Eye (tissue), 1 donor: ENCODE data around the gene SSH2.
"Not testable (repeated sequence)": the region's sequence is repeated elsewhere in the genome, so short reads cannot be mapped to it uniquely, and the experiment has no call there.

Experiments used
- DNase-seq: peaks from one replicate; pipeline ENCODE4 v3.0.0-alpha.2; 2015

The SSH2 gene

GRCh38 chr17:29652976-29653375 is 277.1 kb downstream of the SSH2 start:
- no peak for DNase-seq

DNA sequence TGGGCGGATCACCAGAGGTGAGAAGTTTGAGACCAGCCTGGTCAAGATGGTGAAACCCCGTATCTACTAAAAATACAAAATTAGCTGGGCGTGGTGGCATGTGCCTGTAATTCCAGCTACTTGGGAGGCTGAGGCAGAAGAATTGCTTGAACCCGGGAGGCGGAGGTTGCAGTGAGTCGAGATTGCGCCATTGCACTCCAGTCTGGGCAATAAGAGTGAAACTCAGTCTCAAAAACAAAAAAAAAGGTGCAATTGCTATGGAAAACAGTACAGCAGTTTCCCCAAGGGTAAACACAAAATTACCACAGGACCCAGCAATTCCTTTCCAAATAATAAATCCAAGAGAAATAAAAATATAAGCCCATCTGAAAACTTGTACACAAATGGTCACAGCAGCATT is 278.1 kb downstream of the SSH2 start:
- not testable (repeated sequence) for DNase-seq

DNA sequence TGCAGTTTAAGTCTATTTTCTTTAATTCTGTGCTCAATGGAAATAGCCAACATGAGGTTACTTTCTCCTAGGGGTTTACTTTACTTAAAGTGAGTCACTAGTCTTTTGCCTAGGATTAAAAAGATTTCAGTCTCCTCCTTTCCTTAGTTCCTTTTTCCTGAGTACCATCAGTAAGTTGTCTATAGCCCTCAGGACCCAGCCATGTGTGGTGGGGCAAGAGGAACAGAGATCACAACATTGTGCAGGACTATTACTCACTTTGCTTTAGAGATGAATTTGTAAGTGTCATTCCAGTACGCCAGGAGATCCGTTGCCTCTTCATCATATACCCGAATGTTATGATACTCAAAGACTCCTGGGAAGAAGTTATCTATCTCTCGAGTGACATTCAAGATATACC is 279.6 kb downstream of the SSH2 start:
- DNase-seq = no peak

DNA sequence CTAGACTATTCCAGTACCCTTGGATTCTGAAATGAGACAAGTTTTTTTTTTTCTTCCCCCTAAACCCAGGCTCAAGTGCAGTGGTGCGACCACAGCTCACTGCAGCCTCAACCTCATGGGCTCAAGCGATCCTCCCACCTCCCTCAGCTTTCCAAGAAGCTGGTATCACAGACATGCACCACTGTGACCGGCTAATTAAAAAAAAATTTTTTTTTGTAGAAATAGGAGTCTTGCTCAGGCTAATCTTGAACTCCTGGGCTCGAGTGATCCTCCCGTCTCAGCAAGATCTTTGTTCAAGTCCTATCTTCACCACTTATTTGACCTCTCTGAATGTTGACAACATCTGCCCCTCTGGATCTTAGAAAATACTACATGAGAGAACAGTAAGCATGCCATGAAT is 280.7 kb downstream of the SSH2 start:
- DNase-seq = no peak

DNA sequence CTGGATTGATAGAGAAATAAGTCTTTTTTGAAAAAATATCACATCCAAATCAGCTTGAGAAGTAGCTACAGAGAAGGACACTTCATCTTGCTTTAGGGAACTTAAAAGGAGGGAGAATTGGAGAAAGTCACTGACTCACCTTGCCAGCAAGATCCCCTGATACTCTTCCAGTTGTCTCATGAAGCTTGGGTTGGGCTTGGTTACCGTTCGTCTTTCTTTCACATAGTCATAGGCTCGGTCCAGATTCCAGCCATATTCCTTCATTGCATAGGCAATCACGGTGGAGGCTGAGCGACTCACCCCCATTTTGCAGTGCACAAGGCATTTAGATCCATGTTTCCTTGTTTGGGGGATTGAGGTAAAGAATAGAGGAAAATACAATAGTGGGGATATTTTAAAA is 282.0 kb downstream of the SSH2 start:
- DNase-seq = no peak

DNA sequence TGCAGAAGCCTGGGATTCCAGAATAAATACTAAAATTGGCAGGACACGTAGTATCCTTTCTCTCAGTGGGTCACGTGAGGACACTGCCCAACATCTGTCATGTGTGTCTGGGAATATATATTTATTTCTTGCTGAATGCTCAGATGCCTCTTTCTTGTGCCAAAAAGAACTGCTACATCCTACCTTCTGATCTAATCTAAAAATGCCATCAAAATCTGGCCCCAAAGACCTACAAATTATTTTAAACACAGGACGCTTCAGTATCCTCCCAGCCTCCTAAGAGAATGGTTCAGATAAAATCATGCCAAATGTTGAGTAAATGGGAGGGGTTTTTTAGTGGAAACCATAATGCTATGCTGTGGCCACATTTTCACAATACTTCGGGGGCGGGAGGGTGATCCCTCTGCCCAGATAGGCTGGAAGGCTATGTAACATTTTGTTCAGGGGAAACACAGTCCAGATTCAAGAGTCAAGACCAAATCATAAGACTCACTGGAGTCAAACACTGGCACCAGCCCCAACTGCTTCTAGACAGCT is 284.4 kb downstream of the SSH2 start:
- no peak for DNase-seq

GRCh38 chr17:29643817-29644160 is 286.2 kb downstream of the SSH2 start:
- DNase-seq = no peak

GRCh38 chr17:29642171-29642611 is 287.8 kb downstream of the SSH2 start:
- no peak for DNase-seq

GRCh38 chr17:29640981-29641642 is 288.9 kb downstream of the SSH2 start:
- peak; percentile 40 for DNase-seq

DNA sequence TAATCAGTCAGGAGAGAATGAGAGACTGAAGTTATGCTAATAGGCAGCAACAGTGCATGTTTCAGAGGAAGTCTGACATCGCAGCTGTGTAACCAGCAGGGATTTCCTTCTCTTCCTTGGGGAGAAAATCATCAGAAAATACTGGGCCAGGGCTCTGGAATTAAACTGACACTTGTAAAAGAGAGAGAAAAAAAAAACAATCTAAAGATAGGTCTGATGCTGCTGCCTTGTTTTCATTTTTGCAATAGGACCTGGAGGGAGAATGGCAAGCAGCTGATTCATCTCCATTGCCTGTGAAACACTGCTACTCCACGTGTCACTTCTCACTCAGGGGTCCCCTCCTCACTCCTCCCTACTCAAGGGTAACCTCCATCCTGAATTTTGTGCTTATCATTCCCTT is 289.6 kb downstream of the SSH2 start:
- no peak for DNase-seq

DNA sequence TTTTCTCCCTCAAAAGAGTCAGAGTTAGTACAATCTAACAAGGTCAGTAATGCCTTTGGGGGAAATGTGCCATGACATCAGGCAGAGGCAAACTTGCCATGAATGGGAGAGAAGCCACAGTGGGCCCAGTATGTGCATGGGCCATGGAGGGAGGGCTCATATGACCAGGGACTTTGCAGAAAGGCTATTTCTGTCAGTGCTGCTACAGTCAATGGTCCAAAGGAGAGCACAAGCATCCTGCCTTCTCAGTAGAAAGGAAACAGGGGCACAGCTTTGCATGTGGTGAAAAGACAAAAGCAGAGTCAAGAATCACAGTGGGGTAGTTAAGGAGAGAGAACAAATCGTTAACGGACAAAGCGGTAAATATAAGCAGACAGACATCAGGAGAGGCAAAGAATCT is 296.1 kb downstream of the SSH2 start:
- DNase-seq = no peak

DNA sequence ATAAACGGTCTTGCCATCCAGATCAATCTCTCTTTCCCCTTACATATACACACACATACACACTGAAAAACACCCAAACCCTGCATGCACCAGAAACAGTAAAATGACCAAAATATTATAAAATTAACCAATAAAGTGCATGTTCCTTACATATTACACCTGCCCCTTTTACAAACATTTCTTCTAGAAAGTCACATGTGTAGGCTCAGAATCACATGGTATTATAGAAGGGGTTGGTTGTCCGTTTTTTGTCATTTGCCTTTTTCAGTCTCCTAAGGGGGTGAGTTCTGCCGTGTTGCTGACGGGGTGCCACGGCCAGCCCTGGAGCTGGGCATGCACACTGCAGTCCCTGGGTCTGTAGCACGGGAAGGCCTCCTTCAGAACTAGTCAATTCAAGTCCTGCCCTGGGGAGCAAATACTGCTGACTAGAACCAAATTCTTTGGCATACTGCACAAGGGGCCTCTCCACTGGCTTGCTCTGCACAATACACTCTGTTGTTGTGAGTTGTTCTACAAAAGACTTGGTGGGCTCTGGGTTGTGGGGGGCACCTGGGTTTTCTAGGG is 299.3 kb downstream of the SSH2 start:
- DNase-seq = no peak

DNA sequence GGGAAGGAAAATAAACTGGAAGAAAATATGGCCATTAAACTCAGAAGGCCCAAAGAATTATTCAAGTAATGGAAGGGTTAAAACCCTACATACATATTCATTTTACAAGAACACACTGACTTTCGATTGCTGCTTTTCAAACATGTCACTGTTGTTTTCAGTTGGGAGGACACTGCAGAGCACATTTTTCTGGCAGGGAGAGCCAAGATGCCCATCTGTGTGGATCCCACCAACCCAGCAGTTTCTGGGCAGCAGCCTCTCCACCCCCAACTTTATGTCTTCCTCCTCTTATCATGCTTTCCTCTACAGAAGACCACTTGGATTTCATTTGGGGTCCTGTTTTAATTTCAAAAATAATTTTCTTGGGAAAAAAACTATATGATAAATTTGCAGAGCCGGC is 300.2 kb downstream of the SSH2 start:
- DNase-seq = no peak

DNA sequence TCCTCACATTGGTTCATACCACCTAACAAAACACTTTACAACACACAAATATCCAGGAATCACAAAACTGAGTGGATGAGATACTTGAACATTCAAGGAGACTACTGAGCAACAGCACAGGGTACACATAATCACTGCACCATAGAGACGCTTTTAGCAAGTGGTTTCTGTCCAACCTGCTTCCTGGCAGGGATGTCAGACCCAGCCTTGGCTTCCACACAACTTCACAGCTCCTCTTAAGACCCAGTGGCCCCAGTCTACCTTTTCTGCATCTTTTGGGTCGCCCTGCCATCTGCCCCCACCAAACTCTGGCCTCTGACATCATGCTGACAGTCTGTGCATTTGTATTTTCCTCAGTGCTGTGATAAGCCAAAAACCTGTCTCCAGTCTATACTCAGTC is 301.4 kb downstream of the SSH2 start:
- DNase-seq = no peak

- DNase-seq = no peak
These were observed 302.1 kb downstream of the SSH2 start for GRCh38 chr17:29627951-29628350.

DNA sequence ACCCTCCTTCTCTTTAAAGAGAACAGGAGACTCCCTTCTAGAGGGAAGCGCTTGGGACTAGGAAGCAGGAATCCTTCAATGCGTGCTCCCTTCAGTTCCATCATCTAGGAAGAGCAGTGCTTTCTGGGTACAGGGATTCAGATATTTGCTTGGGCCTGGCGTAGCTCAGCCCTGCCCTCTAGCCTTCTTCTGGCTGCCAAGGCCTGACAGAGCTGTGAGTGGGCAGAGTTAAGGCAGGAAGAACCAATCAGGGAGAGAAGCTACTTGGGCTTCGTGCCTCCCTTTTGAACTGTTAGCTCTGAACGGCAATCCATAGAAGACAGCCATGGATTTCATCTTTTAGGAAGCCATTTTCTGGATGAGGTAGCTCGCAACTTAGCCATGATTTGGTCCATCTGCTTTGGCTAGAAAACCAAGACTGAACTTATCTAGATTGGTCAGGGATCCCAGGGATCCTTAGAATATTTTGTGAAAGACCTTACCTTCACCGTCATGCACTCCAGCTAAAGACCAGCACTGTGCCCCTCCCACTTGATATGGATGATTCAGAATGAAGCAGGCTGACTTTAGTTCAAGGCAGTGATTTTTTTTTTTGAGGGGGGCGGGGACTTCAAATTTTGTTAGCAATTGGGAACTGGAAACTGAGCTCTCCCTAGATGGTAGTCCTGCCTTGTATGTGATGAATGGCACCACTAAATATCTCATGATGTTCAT is 304.8 kb downstream of the SSH2 start:
- no peak for DNase-seq

GRCh38 chr17:29624586-29624985 is 305.4 kb downstream of the SSH2 start:
- no peak for DNase-seq

DNA sequence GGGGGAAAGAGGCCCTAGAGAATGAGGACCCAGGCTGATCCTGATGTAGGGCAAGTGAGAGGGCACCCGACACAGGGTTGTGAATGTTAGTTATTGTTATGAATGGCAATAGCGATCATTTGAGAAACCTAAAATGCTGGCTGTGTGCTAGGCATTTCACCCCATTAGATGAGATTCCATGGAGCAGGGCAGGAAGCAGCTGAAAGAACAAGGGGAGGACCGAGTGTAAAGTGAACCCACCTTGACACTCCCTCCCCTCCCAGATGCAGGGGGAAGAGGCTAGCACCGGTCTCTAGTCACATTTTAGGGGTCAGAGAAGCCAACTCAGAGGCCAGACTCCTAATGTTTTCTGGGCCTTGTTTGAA is 306.8 kb downstream of the SSH2 start:
- DNase-seq = no peak

- peak; percentile 89 for DNase-seq
These were observed 307.4 kb downstream of the SSH2 start, which contains the start of gene CORO6 for GRCh38 chr17:29622337-29623282. Gene CORO6 (minus strand): TSS chr17:29622912. CDS start chr17:29621421, 1,491 bp downstream.

- DNase-seq = no peak
These were observed 308.3 kb downstream of the SSH2 start for GRCh38 chr17:29621751-29622194.

DNA sequence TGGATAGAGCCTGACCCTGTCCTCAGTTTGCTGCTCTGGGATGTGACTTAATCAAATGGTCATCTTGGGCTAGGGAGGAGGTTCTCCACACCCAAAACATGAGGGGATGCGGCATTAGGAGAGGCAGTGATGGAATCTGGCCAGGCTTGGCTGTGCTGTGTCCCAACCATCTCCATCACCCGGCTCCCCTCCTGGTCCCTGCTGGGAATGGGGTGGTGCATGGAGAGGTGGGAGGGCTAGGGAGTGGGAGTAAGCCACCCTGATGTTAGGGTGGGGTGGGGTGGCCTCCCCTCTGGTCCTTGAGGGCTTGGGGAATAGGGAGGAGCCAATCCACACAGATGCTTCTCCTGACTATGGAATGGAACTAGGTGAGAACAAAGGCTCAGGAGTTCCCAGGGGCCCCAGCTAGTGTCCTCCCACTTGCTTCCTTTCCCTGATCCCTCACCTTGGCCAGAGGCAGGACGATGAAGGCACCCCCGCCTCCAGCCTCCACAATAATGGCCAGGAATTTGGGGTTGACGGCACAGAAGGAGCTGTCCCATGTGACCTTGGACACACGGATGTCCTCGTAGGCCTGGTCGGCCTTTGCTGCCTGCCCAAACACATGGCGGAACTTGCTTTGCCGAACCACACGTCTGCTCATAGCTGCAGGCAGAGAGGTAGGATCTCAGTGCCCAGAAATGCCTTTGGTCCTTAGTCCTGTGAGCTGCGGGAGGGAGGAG is 309.1 kb downstream of the SSH2 start:
- no peak for DNase-seq

DNA sequence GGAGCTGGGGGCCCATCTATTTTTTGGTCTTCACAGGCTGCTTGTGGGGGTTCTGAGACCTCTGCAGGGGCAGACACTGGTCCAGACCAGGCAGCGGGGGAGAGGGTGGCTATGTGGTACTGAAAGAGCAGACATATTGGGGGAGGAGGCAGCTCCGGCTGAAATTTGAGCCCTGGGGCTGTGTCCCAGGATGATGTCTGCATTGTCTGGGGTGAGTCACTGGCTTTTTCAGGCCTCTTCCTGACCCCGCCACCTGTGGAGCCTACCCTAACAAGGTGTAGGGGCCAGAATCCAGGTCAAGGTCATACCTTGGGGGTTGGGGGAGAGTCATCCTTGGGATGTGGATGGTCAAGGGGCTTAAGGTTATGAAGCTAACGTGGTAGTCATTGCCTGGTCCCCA is 309.8 kb downstream of the SSH2 start:
- DNase-seq = no peak
